ENCODE measurements around the gene LIPA. TPM values are rescaled to one million over a fixed set of nuclear protein-coding genes. Genes with fewer than 3 reads are reported as not detected.

LIPA gene
- total RNA-seq, 1 experiment from 2014 or later: 47.3 TPM

- no peak overlapping the region for H3K27ac Mint-ChIP-seq
Measured at GRCh38 chr10:89278034-89278535, 26.5 kb upstream of the LIPA start.

GRCh38 chr10:89275383-89275782, 23.8 kb upstream of the LIPA start:
- peaks cover 9% of the 10 kb centered on the region; the same call in 1 of the 2 replicates for H3K9me3 Mint-ChIP-seq
- CTCF ChIA-PET: interaction anchor here (0.8 kb wide), 1 partner anchor 94 kb away, joined by 4 read pairs; no protein-coding TSS in a partner anchor
- TF ChIP-seq ATF6 (CRISPR knock-in tag; IDR thresholded peaks at IDR 0.05): no peak
- no peak for TF ChIP-seq SOX15 (CRISPR knock-in tag; IDR thresholded peaks at IDR 0.05)
- TF ChIP-seq HMGA2 (CRISPR knock-in tag; IDR thresholded peaks at IDR 0.05): no peak
- no peak for TF ChIP-seq IRF2 (CRISPR knock-in tag; IDR thresholded peaks at IDR 0.05; ENCODE audit: borderline replicate concordance, low read depth)
- TF ChIP-seq FOXJ3 (CRISPR knock-in tag; IDR thresholded peaks at IDR 0.05; ENCODE audit: borderline replicate concordance): no peak
- TF ChIP-seq ZNF138 (CRISPR knock-in tag; conservative IDR thresholded peaks at IDR 0.05): no peak
- TF ChIP-seq ERG (CRISPR knock-in tag; IDR thresholded peaks at IDR 0.05): no peak
- TF ChIP-seq NFATC4 (CRISPR knock-in tag; IDR thresholded peaks at IDR 0.05): no peak
- no peak for TF ChIP-seq SP1 (CRISPR knock-in tag; conservative IDR thresholded peaks at IDR 0.05)
- no peak for TF ChIP-seq ZNF425 (CRISPR knock-in tag; conservative IDR thresholded peaks at IDR 0.05)
- no peak for TF ChIP-seq ZNF416 (CRISPR knock-in tag; IDR thresholded peaks at IDR 0.05)
- TF ChIP-seq TEAD4 (CRISPR knock-in tag; IDR thresholded peaks at IDR 0.05): no peak
- TF ChIP-seq STAT6 (CRISPR knock-in tag; conservative IDR thresholded peaks at IDR 0.05; ENCODE audit: low read depth): no peak
- no peak overlapping the region for H3K27ac Mint-ChIP-seq
- no peaks in the 10 kb centered on the region for H3K36me3 Mint-ChIP-seq
- DNase-seq (ENCODE audit: low spot score): no peak
- POLR2A ChIA-PET: no interaction called here
- no peak overlapping the region for H3K4me3 Mint-ChIP-seq
- 0 out of 2 replicates have a peak, but pooled peaks cover 2% of the 10 kb centered on the region for H3K4me1 Mint-ChIP-seq
- no peaks in the 10 kb centered on the region for H3K27me3 Mint-ChIP-seq (ENCODE audit: low read depth)
- no peak for ATAC-seq

More at GRCh38 chr10:89278034-89278535, 26.5 kb upstream of the LIPA start:
- no peaks in the 10 kb centered on the region for H3K36me3 Mint-ChIP-seq
- DNase-seq (ENCODE audit: low spot score) (no peak), ATAC-seq (no peak)
- no peak overlapping the region for H3K4me3 Mint-ChIP-seq
- no peaks in the 10 kb centered on the region for H3K27me3 Mint-ChIP-seq (ENCODE audit: low read depth)
- TF ChIP-seq FOXJ3 (CRISPR knock-in tag; IDR thresholded peaks at IDR 0.05; ENCODE audit: borderline replicate concordance) (no peak), PREB (CRISPR knock-in tag; IDR thresholded peaks at IDR 0.05; ENCODE audit: borderline replicate concordance) (no peak)
- CTCF ChIA-PET: interaction anchor here (2.0 kb wide), 1 partner anchor 91 kb away, joined by 6 read pairs; no protein-coding TSS in a partner anchor
- POLR2A ChIA-PET: no interaction called here
- H3K9me3 Mint-ChIP-seq: no peaks in the 10 kb centered on the region
- H3K4me1 Mint-ChIP-seq: 0 out of 2 replicates have a peak, but pooled peaks cover 4% of the 10 kb centered on the region
